ENCODE measurements around the gene GSTCD.

DNA sequence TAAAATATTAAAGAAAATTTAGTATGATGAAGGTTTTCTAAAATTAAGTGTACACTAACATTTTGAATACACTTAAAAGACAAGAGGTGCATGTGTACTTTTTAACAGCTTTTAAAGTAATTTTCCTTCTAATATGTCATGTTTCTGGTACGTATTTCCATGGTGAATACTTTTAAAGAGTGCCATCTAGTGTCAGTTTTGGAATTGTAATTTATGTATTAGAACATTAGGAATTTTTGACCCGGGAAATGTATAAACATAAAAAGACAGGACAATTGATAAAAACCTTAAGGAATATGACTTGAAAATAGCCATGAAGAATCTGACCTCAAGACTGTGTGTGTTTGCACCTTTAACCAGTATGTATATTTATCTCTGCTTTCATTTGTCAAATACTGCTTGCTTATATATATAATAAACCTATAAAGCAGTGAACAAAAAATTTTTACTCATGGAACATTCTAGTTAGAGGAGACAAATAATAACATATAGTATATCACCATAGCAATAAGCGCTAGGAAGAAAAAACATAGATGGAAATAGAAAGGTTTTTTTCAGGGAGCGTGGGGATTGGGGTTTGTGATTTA, 7.2 kb downstream of the GSTCD start:
- TF ChIP-seq, protein P1, sequence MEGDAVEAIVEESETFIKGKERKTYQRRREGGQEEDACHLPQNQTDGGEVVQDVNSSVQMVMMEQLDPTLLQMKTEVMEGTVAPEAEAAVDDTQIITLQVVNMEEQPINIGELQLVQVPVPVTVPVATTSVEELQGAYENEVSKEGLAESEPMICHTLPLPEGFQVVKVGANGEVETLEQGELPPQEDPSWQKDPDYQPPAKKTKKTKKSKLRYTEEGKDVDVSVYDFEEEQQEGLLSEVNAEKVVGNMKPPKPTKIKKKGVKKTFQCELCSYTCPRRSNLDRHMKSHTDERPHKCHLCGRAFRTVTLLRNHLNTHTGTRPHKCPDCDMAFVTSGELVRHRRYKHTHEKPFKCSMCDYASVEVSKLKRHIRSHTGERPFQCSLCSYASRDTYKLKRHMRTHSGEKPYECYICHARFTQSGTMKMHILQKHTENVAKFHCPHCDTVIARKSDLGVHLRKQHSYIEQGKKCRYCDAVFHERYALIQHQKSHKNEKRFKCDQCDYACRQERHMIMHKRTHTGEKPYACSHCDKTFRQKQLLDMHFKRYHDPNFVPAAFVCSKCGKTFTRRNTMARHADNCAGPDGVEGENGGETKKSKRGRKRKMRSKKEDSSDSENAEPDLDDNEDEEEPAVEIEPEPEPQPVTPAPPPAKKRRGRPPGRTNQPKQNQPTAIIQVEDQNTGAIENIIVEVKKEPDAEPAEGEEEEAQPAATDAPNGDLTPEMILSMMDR (IDR thresholded peaks at IDR 0.05) = no peak
- TF ChIP-seq FOXJ3 (CRISPR knock-in tag; IDR thresholded peaks at IDR 0.05; ENCODE audit: borderline replicate concordance) (no peak), ZNF317 (CRISPR knock-in tag; IDR thresholded peaks at IDR 0.05; ENCODE audit: borderline replicate concordance, low read depth) (no peak), ZNF121 (CRISPR knock-in tag; IDR thresholded peaks at IDR 0.05) (no peak), MYBL2 (CRISPR knock-in tag; IDR thresholded peaks at IDR 0.05) (no peak), SP1 (CRISPR knock-in tag; conservative IDR thresholded peaks at IDR 0.05) (no peak), NR1H2 (CRISPR knock-in tag; IDR thresholded peaks at IDR 0.05) (no peak), ZNF512 (CRISPR knock-in tag; IDR thresholded peaks at IDR 0.05; ENCODE audit: borderline replicate concordance) (no peak), SMAD4 (CRISPR knock-in tag; IDR thresholded peaks at IDR 0.05) (no peak)
- TF ChIP-seq, protein P2, sequence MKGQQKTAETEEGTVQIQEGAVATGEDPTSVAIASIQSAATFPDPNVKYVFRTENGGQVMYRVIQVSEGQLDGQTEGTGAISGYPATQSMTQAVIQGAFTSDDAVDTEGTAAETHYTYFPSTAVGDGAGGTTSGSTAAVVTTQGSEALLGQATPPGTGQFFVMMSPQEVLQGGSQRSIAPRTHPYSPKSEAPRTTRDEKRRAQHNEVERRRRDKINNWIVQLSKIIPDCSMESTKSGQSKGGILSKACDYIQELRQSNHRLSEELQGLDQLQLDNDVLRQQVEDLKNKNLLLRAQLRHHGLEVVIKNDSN (CRISPR knock-in tag; IDR thresholded peaks at IDR 0.05) = no peak

Data from WTC11 (cell line).